Activated CD8-positive, alpha-beta memory T cell treated with anti-CD3 and anti-CD28 coated beads, Interleukin-2, amount 50 U/mL, for 48 hours (primary cell): ENCODE measurements around the gene FAS.

Source experiments
- DNase-seq: peaks from one replicate; pipeline ENCODE4 v3.0.0-alpha.2; 2020

FAS gene

GRCh38 chr10:89043052-89043451, 52.5 kb downstream of the FAS start:
- DNase-seq, result no peak

- DNase-seq, result no peak
Measured at GRCh38 chr10:89047397-89047796, 56.8 kb downstream of the FAS start.

GRCh38 chr10:89051593-89051992, 61.0 kb downstream of the FAS start:
- DNase-seq, result no peak

GRCh38 chr10:89053555-89053954, 63.0 kb downstream of the FAS start:
- DNase-seq, result no peak

- no peak for DNase-seq
Measured at GRCh38 chr10:89055159-89055558, 64.6 kb downstream of the FAS start.

GRCh38 chr10:89062861-89063260, 72.3 kb downstream of the FAS start:
- no peak for DNase-seq

GRCh38 chr10:89063465-89063864, 72.9 kb downstream of the FAS start:
- no peak for DNase-seq

GRCh38 chr10:89064748-89065147, 74.2 kb downstream of the FAS start:
- no peak for DNase-seq
